Neural progenitor cell (in vitro differentiated cells): ENCODE data around the gene PGPEP1.

Source experiments
- EZH2 ChIP-seq: fragments of 200-600 bp; sonication (generic); IDR thresholded peaks from 2 replicates; pipeline ENCODE4 v1.6.1; 2017; ENCODE audit warnings: antibody characterized with exemption, mild to moderate bottlenecking, moderate library complexity
- EZH2phosphoT487 ChIP-seq: fragments of 200-600 bp; sonication (generic); IDR thresholded peaks from 2 replicates; pipeline ENCODE4 v1.6.1; 2017; ENCODE audit warnings: antibody characterized with exemption
- TF ChIP-seq, protein P1 (sequence below): fragments of 200-600 bp; sonication (generic); IDR thresholded peaks from 2 replicates; pipeline ENCODE4 v1.5.1; 2017; ENCODE audit warnings: antibody characterized with exemption, mild to moderate bottlenecking

DNA sequence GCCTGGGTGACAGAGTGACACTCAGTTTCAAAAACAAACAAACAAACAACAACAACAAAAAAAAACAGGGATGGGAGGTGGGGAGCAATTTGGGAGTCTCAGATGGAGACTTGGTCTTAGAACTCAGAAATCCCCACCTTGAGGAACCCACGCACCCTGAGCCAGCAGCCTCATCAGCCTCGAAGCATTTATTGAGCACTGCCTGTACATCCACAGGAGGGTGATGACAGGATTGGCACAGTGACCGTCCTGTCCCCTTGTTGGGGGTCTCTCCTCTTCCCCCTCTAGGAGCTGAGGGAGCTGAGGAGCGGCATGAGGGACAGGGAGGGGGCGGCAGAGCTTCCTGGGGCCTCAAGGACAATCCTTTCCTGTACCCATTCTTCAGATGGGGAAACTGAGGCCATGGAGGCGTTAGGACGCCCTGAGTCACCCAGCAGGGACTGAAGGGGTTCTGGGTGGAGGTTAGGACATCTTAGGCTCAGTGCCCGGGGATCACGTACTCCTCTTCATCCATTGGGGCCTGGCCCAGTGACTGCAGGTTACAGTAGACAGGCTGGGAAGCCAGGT is 51.2 kb downstream of the PGPEP1 start:
- TF ChIP-seq, protein P1, sequence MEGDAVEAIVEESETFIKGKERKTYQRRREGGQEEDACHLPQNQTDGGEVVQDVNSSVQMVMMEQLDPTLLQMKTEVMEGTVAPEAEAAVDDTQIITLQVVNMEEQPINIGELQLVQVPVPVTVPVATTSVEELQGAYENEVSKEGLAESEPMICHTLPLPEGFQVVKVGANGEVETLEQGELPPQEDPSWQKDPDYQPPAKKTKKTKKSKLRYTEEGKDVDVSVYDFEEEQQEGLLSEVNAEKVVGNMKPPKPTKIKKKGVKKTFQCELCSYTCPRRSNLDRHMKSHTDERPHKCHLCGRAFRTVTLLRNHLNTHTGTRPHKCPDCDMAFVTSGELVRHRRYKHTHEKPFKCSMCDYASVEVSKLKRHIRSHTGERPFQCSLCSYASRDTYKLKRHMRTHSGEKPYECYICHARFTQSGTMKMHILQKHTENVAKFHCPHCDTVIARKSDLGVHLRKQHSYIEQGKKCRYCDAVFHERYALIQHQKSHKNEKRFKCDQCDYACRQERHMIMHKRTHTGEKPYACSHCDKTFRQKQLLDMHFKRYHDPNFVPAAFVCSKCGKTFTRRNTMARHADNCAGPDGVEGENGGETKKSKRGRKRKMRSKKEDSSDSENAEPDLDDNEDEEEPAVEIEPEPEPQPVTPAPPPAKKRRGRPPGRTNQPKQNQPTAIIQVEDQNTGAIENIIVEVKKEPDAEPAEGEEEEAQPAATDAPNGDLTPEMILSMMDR = no peak
- TF ChIP-seq EZH2phosphoT487 (no peak), EZH2 (no peak)
